ENCODE results near the gene NDST1.

NDST1 gene

DNA sequence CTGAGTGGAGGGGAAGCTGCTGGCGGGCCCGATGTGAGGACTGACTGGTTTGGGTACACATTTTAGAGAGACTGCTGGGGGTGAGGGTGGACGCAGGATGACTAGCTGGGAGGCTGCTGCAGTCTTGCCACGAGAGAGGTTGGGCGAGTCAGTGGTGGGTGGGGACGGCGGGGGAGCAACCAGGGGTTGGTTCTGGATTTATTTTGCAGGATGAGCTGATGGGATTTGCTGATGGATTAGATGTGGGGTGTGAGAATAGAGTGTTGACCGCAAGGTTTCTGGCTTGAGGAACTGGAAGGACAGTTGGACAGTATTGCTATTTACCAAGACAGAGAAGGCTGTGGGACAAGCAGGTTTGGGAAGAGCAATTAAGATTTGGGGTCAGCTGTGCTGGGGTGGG, 5.8 kb upstream of the NDST1 start:
- H3K4me3 ChIP-seq (ENCODE audit: insufficient read depth, low read length, poor library complexity, severe bottlenecking): no peak overlapping the region
- no peak overlapping the region for H3K27ac ChIP-seq (ENCODE audit: low read depth, low read length)
- no peaks in the 10 kb centered on the region for H3K27me3 ChIP-seq (ENCODE audit: low read length)
- H3K9me2 ChIP-seq (replicated peaks; ENCODE audit: insufficient read depth, low read length): no peaks in the 10 kb centered on the region
- H2AFZ ChIP-seq (ENCODE audit: low read depth, low read length, severe bottlenecking): no peak overlapping the region
- H3K4me2 ChIP-seq (ENCODE audit: low read depth, low read length, poor library complexity, severe bottlenecking): no peak overlapping the region
- H3F3A ChIP-seq (ENCODE audit: insufficient read depth): no peaks in the 10 kb centered on the region
- no peaks in the 10 kb centered on the region for H4K20me1 ChIP-seq (ENCODE audit: low read depth, low read length)
- no peaks in the 10 kb centered on the region for H3K9me3 ChIP-seq (ENCODE audit: insufficient read depth, low read length)
- no peaks in the 10 kb centered on the region for H3K36me3 ChIP-seq (ENCODE audit: low read length)
- no peaks in the 10 kb centered on the region for H3K79me2 ChIP-seq (ENCODE audit: insufficient read depth, low read length)
- TF ChIP-seq EZH2phosphoT487 (conservative IDR thresholded peaks at IDR 0.05; ENCODE audit: low read length) (no peak), CTCF (IDR thresholded peaks at IDR 0.05; ENCODE audit: insufficient read depth, low read length, poor library complexity, severe bottlenecking) (no peak)
- H3K9ac ChIP-seq (ENCODE audit: low read length): no peak overlapping the region

DNA sequence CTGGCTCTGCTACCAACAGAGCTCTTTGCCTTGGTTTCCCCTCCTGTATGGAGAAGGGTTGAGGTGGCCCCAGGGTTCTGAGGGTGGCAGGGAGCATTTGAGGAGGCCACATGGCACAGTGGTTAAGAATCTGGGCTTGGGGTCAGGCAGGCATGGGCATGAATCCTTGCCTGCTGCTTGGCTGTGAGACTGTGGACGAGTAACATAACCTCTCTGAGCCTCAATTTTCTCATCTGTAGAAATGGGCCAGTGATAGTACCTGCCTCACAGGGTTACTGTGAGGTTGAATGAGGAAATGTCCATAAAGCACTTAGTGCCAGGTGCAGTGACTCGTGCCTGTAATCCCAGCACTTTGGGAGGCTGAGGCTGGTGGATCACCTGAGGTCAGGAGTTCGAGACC, 5.1 kb upstream of the NDST1 start:
- no peak overlapping the region for H3K9ac ChIP-seq (ENCODE audit: low read length)

GRCh38 chr5:150503386-150503785, 4.5 kb upstream of the NDST1 start:
- no peak overlapping the region for H3K4me2 ChIP-seq (ENCODE audit: low read depth, low read length, poor library complexity, severe bottlenecking)
- H4K20me1 ChIP-seq (ENCODE audit: low read depth, low read length): no peaks in the 10 kb centered on the region
- no peak overlapping the region for H3K9ac ChIP-seq (ENCODE audit: low read length)
- H2AFZ ChIP-seq (ENCODE audit: low read depth, low read length, severe bottlenecking): no peak overlapping the region
- H3K36me3 ChIP-seq (ENCODE audit: low read length): no peaks in the 10 kb centered on the region
- TF ChIP-seq EZH2phosphoT487 (conservative IDR thresholded peaks at IDR 0.05; ENCODE audit: low read length) (no peak), CTCF (IDR thresholded peaks at IDR 0.05; ENCODE audit: insufficient read depth, low read length, poor library complexity, severe bottlenecking) (no peak)
- H3K27me3 ChIP-seq (ENCODE audit: low read length): no peaks in the 10 kb centered on the region
- H3F3A ChIP-seq (ENCODE audit: insufficient read depth): no peaks in the 10 kb centered on the region
- no peak overlapping the region for H3K4me3 ChIP-seq (ENCODE audit: insufficient read depth, low read length, poor library complexity, severe bottlenecking)
- H3K9me3 ChIP-seq (ENCODE audit: insufficient read depth, low read length): no peaks in the 10 kb centered on the region
- no peaks in the 10 kb centered on the region for H3K9me2 ChIP-seq (replicated peaks; ENCODE audit: insufficient read depth, low read length)
- H3K79me2 ChIP-seq (ENCODE audit: insufficient read depth, low read length): no peaks in the 10 kb centered on the region
- no peak overlapping the region for H3K27ac ChIP-seq (ENCODE audit: low read depth, low read length)

More for the DNA sequence above, 5.1 kb upstream of the NDST1 start:
- no peak overlapping the region for H3K27ac ChIP-seq (ENCODE audit: low read depth, low read length)
- no peak overlapping the region for H3K4me3 ChIP-seq (ENCODE audit: insufficient read depth, low read length, poor library complexity, severe bottlenecking)
- H3K27me3 ChIP-seq (ENCODE audit: low read length): no peaks in the 10 kb centered on the region
- TF ChIP-seq CTCF (IDR thresholded peaks at IDR 0.05; ENCODE audit: insufficient read depth, low read length, poor library complexity, severe bottlenecking): no peak
- no peak for TF ChIP-seq EZH2phosphoT487 (conservative IDR thresholded peaks at IDR 0.05; ENCODE audit: low read length)
- no peaks in the 10 kb centered on the region for H4K20me1 ChIP-seq (ENCODE audit: low read depth, low read length)
- H3K79me2 ChIP-seq (ENCODE audit: insufficient read depth, low read length): no peaks in the 10 kb centered on the region
- H2AFZ ChIP-seq (ENCODE audit: low read depth, low read length, severe bottlenecking): no peak overlapping the region
- no peaks in the 10 kb centered on the region for H3K36me3 ChIP-seq (ENCODE audit: low read length)
- no peaks in the 10 kb centered on the region for H3K9me3 ChIP-seq (ENCODE audit: insufficient read depth, low read length)
- no peak overlapping the region for H3K4me2 ChIP-seq (ENCODE audit: low read depth, low read length, poor library complexity, severe bottlenecking)
- no peaks in the 10 kb centered on the region for H3K9me2 ChIP-seq (replicated peaks; ENCODE audit: insufficient read depth, low read length)
- no peaks in the 10 kb centered on the region for H3F3A ChIP-seq (ENCODE audit: insufficient read depth)
